HL-60/S4 (cell line): ENCODE measurements around the gene PDXDC1.
"Not testable (repeated sequence)": the region's sequence is repeated elsewhere in the genome, so short reads cannot be mapped to it uniquely, and the experiment has no call there.

ENCODE experiments used
- in situ Hi-C: fragments of 300-500 bp; cut with MboI; formaldehyde crosslinking; loops from 2 replicates; pipeline ENCODE4 v1.14.3; 2022; ENCODE audit warnings: low sequenced_read_pairs

Gene PDXDC1

DNA sequence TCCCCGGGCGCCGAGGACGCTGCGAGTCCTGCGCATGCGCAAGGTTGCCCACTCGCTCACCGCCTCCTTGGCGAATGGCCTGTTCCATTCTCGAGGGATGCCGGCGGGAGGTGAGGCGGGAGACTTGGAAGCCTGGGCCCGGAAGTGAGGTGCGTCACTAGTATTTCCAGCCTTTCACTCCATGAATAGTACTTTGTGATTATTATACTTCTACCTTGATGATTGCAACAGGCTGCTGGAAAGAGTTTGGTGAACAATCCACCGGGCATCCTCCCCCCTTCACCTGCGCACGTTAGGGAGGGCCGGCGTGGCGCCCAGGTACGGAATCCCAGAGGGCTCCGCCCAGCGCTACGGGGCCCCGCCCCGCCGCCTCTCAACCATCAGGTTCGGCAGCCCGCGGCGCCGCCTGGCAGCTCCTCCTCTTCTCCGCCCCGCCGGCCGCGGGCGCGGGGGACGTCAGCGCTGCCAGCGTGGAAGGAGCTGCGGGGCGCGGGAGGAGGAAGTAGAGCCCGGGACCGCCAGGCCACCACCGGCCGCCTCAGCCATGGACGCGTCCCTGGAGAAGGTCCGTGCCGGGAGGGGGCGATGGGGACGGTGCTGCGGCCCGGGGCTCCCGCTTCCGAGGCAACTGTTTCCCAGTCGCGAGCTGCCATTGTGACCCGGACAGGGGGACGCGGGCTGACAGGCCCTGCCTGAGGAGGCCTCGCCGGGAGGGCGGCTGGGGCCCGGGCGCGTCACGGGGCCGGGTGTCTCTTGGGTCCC lies at the start of gene PDXDC1:
Gene PDXDC1, plus strand, starts transcription at position 371 of the 762 bp plus-strand sequence. Its CDS starts 174 bp downstream, at position 545.
- in situ Hi-C loops, result not testable (repeated sequence)

DNA sequence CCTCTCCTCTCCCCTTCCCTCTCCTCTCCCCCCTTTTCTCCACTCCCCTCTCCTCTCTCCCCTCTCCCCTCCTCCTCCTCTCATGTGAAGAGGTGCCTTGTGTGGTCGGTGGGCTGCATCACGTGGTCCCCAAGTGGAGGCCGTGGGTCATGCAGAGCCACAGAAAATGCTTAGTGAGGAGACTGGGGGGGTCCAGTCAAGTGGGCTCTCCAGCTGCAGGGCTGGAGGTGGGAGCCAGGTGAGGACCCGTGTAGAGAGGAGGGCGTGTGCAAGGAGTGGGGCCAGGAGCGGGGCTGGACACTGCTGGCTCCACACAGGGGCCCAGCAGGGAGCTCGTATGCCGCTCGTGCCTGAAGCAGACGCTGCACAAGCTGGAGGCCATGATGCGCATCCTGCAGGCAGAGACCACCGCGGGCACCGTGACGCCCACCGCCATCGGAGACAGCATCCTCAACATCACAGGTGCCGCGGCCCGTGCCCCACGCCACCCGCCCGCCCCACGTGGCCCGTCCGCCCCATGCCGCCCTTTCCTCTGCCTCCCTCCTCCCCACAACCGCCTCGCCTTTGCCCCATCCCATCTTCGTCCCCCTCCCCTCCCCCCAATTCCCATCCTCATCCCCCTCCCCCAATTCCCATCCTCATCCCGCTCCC lies 46.6 kb upstream of the PDXDC1 start:
- in situ Hi-C loops, result not testable (repeated sequence)

GRCh38 chr16:14929176-14929575 lies 45.6 kb upstream of the PDXDC1 start:
- in situ Hi-C loops, result not testable (repeated sequence)

DNA sequence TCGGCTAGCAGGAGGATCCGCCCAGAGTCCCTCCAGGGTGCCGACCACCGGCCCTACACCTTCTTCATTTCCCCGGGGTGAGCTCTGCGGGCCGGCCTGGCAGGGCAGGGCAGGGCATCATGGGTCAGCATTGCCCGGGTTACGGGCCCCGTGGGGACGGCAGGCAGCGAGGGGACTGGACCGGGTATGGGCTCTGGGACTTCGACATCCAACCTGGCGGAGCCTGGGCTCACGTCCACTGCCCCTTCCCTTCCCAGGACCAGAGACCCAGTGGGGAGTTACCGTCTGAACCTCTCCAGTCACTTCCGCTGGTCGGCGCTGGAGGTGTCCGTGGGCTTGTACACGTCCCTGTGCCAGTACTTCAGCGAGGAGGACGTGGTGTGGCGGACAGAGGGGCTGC lies 44.6 kb upstream of the PDXDC1 start:
- in situ Hi-C loops, result not testable (repeated sequence)

DNA sequence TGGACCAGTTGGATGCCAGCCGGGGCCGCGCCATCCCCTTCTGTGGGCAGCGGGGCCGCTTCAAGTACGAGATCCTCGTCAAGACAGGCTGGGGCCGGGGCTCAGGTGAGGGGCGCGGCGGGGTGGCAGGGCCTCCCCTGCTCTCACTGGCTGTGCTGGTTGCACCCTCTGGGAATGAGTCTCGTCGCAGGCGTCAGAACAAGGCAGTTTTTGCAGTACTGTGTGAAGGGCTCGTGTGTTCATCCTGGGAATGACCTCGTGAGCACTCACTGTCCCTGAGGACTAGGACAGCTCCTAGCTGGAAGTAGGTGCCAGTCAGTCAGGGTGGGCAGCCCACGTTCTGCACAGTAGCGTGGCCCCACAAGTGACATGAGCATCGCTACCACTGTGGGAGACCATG lies 43.9 kb upstream of the PDXDC1 start:
- in situ Hi-C loops, result not testable (repeated sequence)

DNA sequence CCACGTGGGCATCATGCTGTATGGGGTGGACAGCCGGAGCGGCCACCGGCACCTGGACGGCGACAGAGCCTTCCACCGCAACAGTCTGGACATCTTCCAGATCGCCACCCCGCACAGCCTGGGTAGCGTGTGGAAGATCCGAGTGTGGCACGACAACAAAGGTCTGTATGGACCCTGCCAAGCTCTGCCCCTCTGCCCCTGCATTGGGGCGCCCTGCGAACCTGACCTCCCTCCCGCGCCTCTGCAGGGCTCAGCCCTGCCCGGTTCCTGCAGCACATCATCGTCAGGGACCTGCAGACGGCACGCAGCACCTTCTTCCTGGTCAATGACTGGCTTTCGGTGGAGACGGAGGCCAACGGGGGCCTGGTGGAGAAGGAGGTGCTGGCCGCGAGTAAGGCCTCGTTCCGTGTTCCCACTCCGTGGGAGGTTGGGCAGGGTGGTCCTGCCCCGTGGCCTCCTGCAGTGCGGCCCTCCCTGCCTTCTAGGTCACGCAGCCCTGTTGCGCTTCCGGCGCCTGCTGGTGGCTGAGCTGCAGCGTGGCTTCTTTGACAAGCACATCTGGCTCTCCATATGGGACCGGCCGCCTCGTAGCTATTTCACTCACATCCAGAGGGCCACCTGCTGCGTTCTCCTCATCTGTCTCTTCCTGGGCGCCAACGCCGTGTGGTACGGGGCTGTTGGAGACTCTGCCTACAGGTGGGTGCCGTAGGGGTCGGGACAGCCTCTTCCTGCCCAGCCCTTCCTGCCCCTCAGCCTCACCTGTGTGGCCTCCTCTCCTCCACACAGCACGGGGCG lies 42.0 kb upstream of the PDXDC1 start:
- in situ Hi-C loops, result not testable (repeated sequence)

DNA sequence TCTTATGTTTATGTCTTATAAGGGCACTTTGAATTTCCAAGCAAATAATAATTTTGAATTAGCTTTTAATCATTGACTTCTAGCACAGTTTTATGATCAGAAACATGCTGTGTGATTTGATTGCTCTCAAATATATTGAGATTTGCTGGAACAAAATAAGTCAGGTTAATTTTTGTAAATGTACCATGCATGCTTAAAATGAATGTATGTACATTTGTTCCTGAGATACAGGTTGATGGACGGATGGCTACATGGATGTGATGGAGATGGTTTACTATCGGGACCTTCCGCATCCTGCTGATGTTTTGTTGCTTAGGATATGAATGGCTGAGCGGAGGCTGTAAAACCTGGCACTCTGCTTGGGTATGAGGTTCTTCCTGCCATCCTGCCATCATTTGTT lies 37.7 kb upstream of the PDXDC1 start, which contains the start of gene NPIPA1:
Gene NPIPA1, plus strand, starts transcription at position 301 of the 400 bp plus-strand sequence. Its CDS starts 0 bp downstream, at position 301.
- in situ Hi-C loops, result not testable (repeated sequence)

GRCh38 chr16:14937994-14938393 lies 36.8 kb upstream of the PDXDC1 start:
- in situ Hi-C loops, result not testable (repeated sequence)

DNA sequence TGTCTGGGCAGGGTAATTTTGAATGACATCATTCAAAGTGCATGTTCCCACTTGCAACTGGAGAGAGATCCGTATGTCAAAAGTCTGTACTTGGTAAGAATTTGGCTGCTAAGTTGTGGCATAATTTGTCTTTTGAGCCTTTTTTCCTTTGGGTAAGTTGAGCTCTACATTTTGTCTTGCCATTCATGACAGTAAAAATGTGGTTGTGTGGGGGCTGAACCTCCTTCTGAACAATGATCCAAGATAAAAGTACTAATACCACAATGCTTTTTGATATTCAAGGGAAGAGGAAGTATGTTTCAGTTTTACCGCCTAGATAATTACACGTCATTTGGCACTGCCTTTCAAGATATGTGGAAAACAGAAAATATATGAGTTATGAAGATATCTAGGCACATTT lies 32.1 kb upstream of the PDXDC1 start:
- in situ Hi-C loops, result not testable (repeated sequence)

DNA sequence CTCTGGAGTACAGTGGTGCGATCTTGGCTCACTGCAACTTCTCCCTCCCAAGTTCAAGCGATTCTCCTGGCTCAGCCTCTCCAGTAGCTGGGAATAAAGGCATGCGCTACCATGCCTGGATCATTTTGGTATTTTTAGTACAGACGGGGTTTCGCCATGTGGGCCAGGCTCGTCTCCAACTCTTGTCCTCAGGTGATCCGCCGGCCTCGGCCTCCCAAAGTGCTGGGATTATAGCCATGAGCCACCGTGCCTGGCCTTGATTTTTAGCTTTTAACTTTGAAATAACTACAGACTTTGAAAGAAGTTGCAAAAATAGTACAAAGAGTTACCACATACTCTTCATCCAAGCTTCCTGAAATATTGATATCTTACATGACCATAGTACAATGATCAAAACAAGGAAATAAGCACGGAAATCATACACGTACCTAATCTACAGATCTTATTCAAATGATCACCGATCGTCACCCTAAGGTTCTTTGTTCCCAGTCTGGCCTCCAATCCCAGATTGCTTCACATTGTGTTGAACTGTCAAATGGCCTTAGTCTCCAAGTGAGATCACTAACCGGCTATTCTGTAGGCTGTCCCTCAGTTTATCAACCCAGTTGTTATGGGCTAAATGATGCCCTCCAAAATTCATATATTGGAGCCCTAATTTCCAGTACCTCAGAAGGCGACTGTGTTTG lies 19.1 kb upstream of the PDXDC1 start:
- in situ Hi-C loops, result no loop called here

DNA sequence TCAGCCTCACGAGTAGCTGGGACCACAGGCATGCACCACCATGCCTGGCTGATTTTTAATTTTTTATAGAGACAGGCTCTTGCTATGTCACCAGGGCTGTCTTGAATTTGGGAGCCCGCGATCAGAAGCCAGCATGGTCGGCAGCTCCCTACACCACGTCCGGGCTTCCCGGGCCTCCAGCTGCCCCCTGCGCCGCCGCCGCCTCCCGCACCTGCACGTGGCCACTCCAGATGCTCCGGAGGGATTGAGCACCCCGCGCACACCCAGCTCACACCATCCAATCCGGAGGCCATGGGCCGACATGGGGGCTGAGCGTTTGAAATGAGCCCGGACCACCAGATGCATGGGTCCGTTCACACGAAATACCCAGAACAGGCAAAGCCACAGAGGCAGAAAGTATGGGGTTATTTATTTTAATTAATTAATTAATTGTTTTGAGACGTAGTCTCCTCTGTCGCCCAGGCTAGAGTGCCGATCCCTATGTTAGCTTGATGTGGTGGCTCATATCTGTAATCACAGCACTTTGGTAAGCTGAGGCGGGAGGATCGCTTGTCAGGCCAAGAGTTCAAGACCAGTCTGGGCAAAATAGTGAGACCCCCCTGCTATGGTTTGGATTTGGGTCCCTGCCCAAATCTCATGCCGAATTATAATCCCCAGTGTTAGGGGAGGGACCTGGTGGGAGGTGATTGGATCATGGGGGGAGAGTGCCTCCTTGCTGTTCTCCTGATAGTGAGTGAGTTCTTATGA lies 17.1 kb upstream of the PDXDC1 start:
- in situ Hi-C loops, result no loop called here

DNA sequence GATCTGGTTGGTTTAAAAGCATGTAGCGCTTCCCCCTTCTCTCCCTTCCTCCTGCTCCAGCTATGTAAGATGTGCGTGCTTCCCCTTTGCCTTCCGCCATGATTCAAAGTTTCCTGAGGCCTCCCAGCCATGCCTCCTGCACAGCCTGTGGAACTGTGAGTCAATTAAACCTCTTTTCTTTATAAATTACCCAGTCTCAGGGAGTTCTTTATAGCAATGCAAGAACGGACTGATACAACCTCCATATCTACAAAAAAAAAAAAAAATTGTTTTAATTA lies 16.6 kb upstream of the PDXDC1 start:
- in situ Hi-C loops, result no loop called here

- in situ Hi-C loops, result no loop called here
Observed at GRCh38 chr16:14958970-14959369, 15.9 kb upstream of the PDXDC1 start.

DNA sequence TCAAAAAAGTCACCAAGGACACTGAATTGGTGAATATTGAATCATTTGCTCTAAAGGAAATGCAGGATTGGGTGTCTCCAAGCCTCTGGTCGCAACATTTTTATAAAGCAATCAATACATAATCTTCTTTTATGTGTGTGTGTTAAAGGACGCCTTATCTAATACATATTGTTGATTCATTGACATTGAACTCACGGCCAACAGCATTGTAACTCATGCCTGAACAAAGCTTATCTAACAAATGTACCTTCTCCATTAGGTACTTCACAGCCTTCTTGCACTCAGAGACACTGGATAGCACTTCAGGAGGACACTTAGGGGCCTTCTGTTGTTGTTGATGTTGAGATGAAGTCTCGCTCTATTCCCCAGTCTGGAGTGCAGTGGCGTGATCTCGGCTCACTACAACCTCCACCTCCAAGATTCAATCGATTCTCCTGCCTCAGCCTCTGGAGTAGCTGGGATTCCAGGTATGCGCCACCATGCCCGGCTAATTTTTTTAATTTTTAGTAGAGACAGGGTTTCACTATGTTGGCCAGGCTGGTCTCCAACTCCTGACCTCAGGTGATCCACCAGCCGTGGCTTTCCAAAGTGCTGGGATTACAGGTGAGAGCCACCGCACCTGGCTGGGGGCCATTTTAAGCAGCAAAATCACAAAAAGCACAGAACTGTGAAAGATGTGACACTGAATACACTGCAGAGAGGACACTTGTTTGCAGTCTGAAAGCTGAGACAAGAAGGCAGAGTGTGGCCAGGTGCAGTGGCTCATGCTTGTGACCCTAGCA lies 13.2 kb upstream of the PDXDC1 start:
- in situ Hi-C loops, result no loop called here

DNA sequence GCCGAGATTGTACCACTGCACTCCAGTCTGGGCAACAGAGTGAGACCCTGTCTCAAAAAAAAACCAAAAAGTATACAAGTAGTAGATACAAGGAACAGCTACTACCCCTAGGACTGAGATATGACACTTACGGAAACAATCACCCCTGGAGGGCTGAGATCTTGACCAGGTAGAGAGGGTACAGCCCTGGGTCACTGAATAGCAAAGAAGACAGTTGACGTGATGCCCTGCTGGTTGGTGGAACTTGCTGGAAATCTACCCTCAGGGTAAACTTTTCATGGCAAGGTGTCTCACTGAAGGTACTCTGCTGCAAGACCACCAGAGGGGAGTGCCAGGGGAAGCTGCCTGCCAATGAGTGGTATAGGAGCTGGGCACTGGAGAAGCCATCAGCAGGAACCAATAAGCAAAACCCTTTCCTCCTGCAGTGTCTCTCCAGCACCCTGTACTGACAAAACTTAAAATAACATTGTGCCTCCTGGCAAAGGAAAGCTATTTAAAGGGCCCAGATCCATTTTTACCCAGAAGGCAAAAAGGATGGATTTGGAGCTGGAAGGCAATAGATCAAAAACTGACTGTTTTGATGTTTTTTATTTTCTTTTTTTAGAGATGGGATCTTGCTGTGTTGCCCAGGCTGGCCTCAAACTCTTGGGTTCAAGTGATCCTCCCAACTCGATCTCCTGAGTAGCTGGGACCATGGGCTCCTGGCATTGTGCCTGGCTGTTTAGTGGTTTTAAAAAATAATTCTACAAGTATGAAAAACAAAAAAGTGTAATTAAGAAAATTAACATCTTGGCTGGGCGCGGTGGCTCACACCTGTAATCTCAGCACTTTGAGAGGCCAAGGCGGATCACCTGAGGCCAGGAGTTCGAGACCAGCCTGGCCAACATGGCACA lies 11.3 kb upstream of the PDXDC1 start:
- in situ Hi-C loops, result no loop called here

DNA sequence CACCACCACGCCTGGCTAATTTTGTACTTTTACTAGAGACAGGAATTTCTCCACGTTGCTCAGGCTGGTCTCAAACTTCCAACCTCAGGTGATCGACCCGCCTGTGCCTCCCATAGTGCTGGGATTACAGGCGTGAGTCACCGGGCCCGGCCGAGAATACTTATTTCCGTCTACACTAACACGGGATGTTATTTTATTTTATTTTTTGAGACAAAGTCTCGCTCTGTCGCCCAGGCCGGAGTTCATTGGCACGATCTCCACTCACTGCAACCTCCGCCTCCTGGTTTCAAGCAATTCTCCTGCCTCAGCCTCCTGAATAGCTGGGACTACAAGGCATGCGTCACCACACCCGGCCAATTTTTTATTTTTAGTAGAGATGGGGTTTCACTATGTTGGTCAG lies 9.5 kb upstream of the PDXDC1 start:
- in situ Hi-C loops, result no loop called here

- in situ Hi-C loops, result not testable (repeated sequence)
Observed at GRCh38 chr16:14969795-14970194, 5.0 kb upstream of the PDXDC1 start.

GRCh38 chr16:14971621-14972228 lies 3.1 kb upstream of the PDXDC1 start:
- in situ Hi-C loops, result not testable (repeated sequence)
